ENCODE data around the gene TDRD15.
"Not testable (repeated sequence)": the region's sequence is repeated elsewhere in the genome, so short reads cannot be mapped to it uniquely, and the experiment has no call there.

The TDRD15 gene

DNA sequence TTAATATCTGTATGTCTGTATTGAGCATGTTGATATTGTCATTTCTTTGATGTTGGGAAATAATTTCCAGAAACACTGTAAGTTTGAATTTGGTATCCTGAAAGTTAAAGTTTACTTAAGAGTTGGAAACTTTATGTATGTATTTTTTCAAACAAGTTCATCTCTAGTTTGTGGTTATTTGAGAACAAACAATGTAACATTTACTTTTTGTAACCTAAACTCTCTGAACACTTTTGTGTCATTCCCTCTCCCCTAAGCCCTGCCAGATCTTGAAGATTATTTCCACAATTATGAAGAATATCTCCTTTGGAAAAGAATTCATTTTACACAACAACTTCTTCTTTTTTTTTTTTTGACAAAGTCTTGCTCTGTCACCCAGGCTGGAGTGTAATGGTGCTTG, 24.9 kb downstream of the TDRD15 start:
- no peak for DNase-seq

DNA sequence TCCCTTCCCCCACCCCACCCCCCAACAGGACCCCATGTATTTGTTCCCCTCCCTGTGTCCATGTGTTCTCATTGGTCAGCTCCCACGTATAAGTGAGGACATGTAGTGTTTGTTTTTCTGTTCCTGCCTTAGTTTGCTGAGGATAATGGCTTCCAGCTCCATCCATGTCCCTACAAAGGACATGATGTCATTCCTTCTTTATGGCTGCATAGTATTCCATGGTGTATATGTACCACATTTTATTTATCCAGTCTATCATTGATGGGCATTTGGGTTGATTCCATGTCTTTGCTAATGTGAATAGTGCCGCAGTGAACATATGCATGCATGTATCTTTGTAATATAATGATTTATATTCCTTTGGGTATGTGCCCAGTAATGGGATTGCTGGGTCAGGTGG, 27.5 kb downstream of the TDRD15 start:
- not testable (repeated sequence) for DNase-seq

GRCh38 chr2:21155365-21156136, 31.8 kb downstream of the TDRD15 start:
- no peak for DNase-seq

GRCh38 chr2:21161122-21161521, 37.4 kb downstream of the TDRD15 start:
- no peak for DNase-seq

- DNase-seq = no peak
These were observed 38.3 kb downstream of the TDRD15 start for GRCh38 chr2:21161832-21162614.

GRCh38 chr2:21162615-21162878, 38.8 kb downstream of the TDRD15 start:
- no peak for DNase-seq

DNA sequence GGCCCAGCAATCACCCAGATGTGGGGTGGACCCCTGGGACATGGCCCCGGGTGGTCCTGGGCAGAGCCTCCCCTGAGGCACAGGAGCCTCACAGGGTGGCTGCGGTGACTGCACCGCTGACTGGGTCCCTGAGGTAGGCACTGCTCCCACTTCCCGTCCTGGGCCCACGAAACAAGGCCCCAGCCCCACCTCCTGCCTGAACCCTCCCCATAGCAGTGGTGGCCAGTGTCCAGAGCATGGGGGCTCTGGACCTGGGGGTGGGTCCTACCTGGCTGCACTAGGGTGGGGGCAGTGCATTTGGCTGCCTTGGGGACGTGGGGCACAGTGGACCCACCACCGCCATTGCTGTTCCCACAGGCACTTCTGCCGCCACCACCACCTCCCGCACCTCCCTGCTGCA, 39.4 kb downstream of the TDRD15 start:
- DNase-seq = no peak

- no peak for DNase-seq
These were observed 41.6 kb downstream of the TDRD15 start for GRCh38 chr2:21165350-21165749.

- no peak for DNase-seq
These were observed 52.3 kb downstream of the TDRD15 start for GRCh38 chr2:21175895-21176646.

- DNase-seq = no peak
These were observed 58.2 kb downstream of the TDRD15 start for GRCh38 chr2:21181957-21182356.

GRCh38 chr2:21183306-21183705, 59.5 kb downstream of the TDRD15 start:
- no peak for DNase-seq

- DNase-seq = no peak
These were observed 60.0 kb downstream of the TDRD15 start for GRCh38 chr2:21183726-21184125.

GRCh38 chr2:21191535-21191934, 67.8 kb downstream of the TDRD15 start:
- DNase-seq = no peak

Data from fibroblast of skin of abdomen (primary cell).